H9 (cell line): Measurements from ENCODE around the gene C19orf33. TPM values are rescaled to one million over a fixed set of nuclear protein-coding genes. Genes with fewer than 3 reads are reported as not detected.

Experiments used
- DNase-seq: peaks from one replicate; pipeline ENCODE4 v3.0.0-alpha.2; 2017
- H2AFZ ChIP-seq: one replicate; pipeline ENCODE4 v1.6.1; 2013; ENCODE audit warnings: mild to moderate bottlenecking, low read length, control low read depth, moderate library complexity
- H2AK5ac ChIP-seq: 2 replicates; pipeline ENCODE4 v1.6.1; 2013; ENCODE audit warnings: low read length, control low read depth, mixed read lengths; ENCODE audit not compliant: insufficient read length
- H2BK120ac ChIP-seq: one replicate; pipeline ENCODE4 v1.6.1; 2013; ENCODE audit warnings: low read depth, mild to moderate bottlenecking, low read length, control low read depth, inconsistent platforms; ENCODE audit not compliant: poor library complexity, severe bottlenecking
- H2BK12ac ChIP-seq: 2 replicates; pipeline ENCODE4 v1.6.1; 2013; ENCODE audit warnings: low read length, control low read depth, mixed read lengths, low read depth; ENCODE audit not compliant: insufficient read length
- H2BK15ac ChIP-seq: 2 replicates; pipeline ENCODE4 v1.6.1; 2013; ENCODE audit warnings: low read depth, low read length, control low read depth
- H2BK20ac ChIP-seq: one replicate; pipeline ENCODE4 v1.6.1; 2013; ENCODE audit warnings: low read depth, mild to moderate bottlenecking, low read length, control low read depth, inconsistent platforms; ENCODE audit not compliant: poor library complexity, severe bottlenecking
- H2BK5ac ChIP-seq: 2 replicates; pipeline ENCODE4 v1.6.1; 2013; ENCODE audit warnings: low read length, control low read depth, mixed read lengths; ENCODE audit not compliant: insufficient read length
- H3K14ac ChIP-seq: 2 replicates; pipeline ENCODE4 v1.6.1; 2013; ENCODE audit warnings: low read length, control low read depth; ENCODE audit not compliant: insufficient read depth
- H3K18ac ChIP-seq: 2 replicates; pipeline ENCODE4 v1.6.1; 2013; ENCODE audit warnings: low read depth, mild to moderate bottlenecking, mixed read lengths, low read length, control low read depth; ENCODE audit not compliant: insufficient read length
- H3K23ac ChIP-seq: 2 replicates; pipeline ENCODE4 v1.6.1; 2013; ENCODE audit warnings: low read length, control low read depth, mixed read lengths, low read depth; ENCODE audit not compliant: insufficient read length
- H3K23me2 ChIP-seq: 2 replicates; pipeline ENCODE4 v1.6.1; 2013; ENCODE audit warnings: low read depth, mild to moderate bottlenecking, mixed read lengths, low read length, control low read depth; ENCODE audit not compliant: insufficient read length, poor library complexity, severe bottlenecking
- H3K27ac ChIP-seq: 2 replicates; pipeline ENCODE4 v1.5.1; 2013; ENCODE audit warnings: low read length, control low read depth, mixed read lengths, low read depth; ENCODE audit not compliant: insufficient read length
- H3K27me3 ChIP-seq: 2 replicates; pipeline ENCODE4 v1.6.1; 2013; ENCODE audit warnings: low read length, control low read depth, inconsistent platforms; ENCODE audit not compliant: insufficient read depth
- H3K4ac ChIP-seq: 2 replicates; pipeline ENCODE4 v1.6.1; 2013; ENCODE audit warnings: low read depth, mild to moderate bottlenecking, control low read depth, inconsistent platforms, low read length, moderate library complexity
- H3K4me1 ChIP-seq: 2 replicates; pipeline ENCODE4 v1.6.1; 2013; ENCODE audit warnings: low read length, control low read depth, inconsistent platforms; ENCODE audit not compliant: insufficient read depth
- H3K4me2 ChIP-seq: 2 replicates; pipeline ENCODE4 v1.6.1; 2013; ENCODE audit warnings: low read length, control low read depth, mixed read lengths; ENCODE audit not compliant: insufficient read length, insufficient read depth
- H3K56ac ChIP-seq: 2 replicates; pipeline ENCODE4 v1.6.1; 2013; ENCODE audit warnings: low read depth, mild to moderate bottlenecking, mixed read lengths, low read length, control low read depth; ENCODE audit not compliant: insufficient read length
- H3K79me1 ChIP-seq: 2 replicates; pipeline ENCODE4 v1.6.1; 2013; ENCODE audit warnings: low read depth, mild to moderate bottlenecking, moderate library complexity, low read length, control low read depth, inconsistent platforms; ENCODE audit not compliant: insufficient read depth, poor library complexity, severe bottlenecking
- H3K79me2 ChIP-seq: 2 replicates; pipeline ENCODE4 v1.6.1; 2013; ENCODE audit warnings: low read length, control low read depth, inconsistent platforms; ENCODE audit not compliant: insufficient read depth
- H3K9ac ChIP-seq: 2 replicates; pipeline ENCODE4 v1.6.1; 2013; ENCODE audit warnings: low read length, control low read depth, mixed read lengths; ENCODE audit not compliant: insufficient read length; ENCODE audit errors: extremely low read depth
- H3K9me3 ChIP-seq: one replicate; pipeline ENCODE4 v1.6.1; 2013; ENCODE audit warnings: low read depth, low read length, inconsistent platforms; ENCODE audit not compliant: control insufficient read depth
- H3T11ph ChIP-seq: one replicate; pipeline ENCODE4 v1.6.1; 2013; ENCODE audit warnings: mild to moderate bottlenecking, low read length, control low read depth, inconsistent platforms
- H4K20me1 ChIP-seq: one replicate; pipeline ENCODE4 v1.6.1; 2013; ENCODE audit not compliant: control insufficient read depth, insufficient read length, insufficient read depth
- H4K5ac ChIP-seq: 2 replicates; pipeline ENCODE4 v1.6.1; 2013; ENCODE audit warnings: low read depth, mild to moderate bottlenecking, mixed read lengths, low read length, control low read depth; ENCODE audit not compliant: insufficient read length
- H4K8ac ChIP-seq: replicated peaks from 2 replicates; pipeline ENCODE4 v1.6.1; 2013; ENCODE audit warnings: low read length, control low read depth, mixed read lengths, low read depth; ENCODE audit not compliant: insufficient read length
- H4K91ac ChIP-seq: 2 replicates; pipeline ENCODE4 v1.6.1; 2013; ENCODE audit warnings: low read depth, mild to moderate bottlenecking, moderate library complexity, mixed read lengths, low read length, control low read depth; ENCODE audit not compliant: insufficient read length
- H3K27ac Mint-ChIP-seq, 3 experiments: 2 replicates in 2 of 3; 3 replicates in 1 of 3; pipeline ENCODE4 v1.8.0; 2020 to 2021; ENCODE audit warnings: mixed read lengths in 3 of 3, mild to moderate bottlenecking in 1 of 3, moderate library complexity in 1 of 3
- H3K27me3 Mint-ChIP-seq: 2 replicates; pipeline ENCODE4 v1.8.0; 2021; ENCODE audit warnings: low read depth, mild to moderate bottlenecking, moderate library complexity, mixed read lengths
- H3K36me3 Mint-ChIP-seq, 3 experiments: 2 replicates in 2 of 3; 3 replicates in 1 of 3; pipeline ENCODE4 v1.8.0; 2020 to 2021; ENCODE audit warnings: low read depth in 3 of 3, mixed read lengths in 3 of 3; ENCODE audit not compliant: insufficient read depth in 1 of 3
- H3K4me1 Mint-ChIP-seq, 2 experiments: 2 replicates each; pipeline ENCODE4 v1.8.0; 2020; ENCODE audit warnings: mixed read lengths in 2 of 2
- H3K4me3 Mint-ChIP-seq, 2 experiments: 2 replicates in 1 of 2; 3 replicates in 1 of 2; pipeline ENCODE4 v1.8.0; 2020 to 2021; ENCODE audit warnings: mild to moderate bottlenecking in 2 of 2, mixed read lengths in 2 of 2, moderate library complexity in 1 of 2
- H3K9me3 Mint-ChIP-seq, 2 experiments: 2 replicates in 1 of 2; 3 replicates in 1 of 2; pipeline ENCODE4 v1.8.0; 2020; ENCODE audit warnings: mild to moderate bottlenecking in 2 of 2, mixed read lengths in 2 of 2, moderate library complexity in 1 of 2
- CTCF ChIP-seq: fragments of 200-600 bp; sonication (generic); conservative IDR thresholded peaks from 3 replicates; pipeline ENCODE4 v1.8.0; 2021; ENCODE audit warnings: antibody characterized with exemption, mild to moderate bottlenecking
- WGBS: extraction: QIAGEN DNeasy Blood & Tissue Kit; methylation state at CpG from one replicate; pipeline ENCODE4 v1.1.7; 2013; ENCODE audit warnings: missing lambda C conversion rate, low lambda C conversion rate, mixed read lengths; ENCODE audit not compliant: insufficient read length; ENCODE audit errors: extremely low coverage; 5-methylcytosine and 5-hydroxymethylcytosine counted together
- total RNA-seq: library from RNA; stranded (reverse); gene quantifications from 2 replicates; pipeline ENCODE4 v1.2.1, GENCODE V29; 2021

The C19orf33 gene
- total RNA-seq, 1 experiment from 2014 or later = not detected

- Histone ChIP-seq H4K20me1 (no peaks in the 10 kb centered on the region), H3K27ac (no peak overlapping the region), H4K5ac (no peak overlapping the region), H4K91ac (no peak overlapping the region), H2AFZ (no peak overlapping the region), H2BK15ac (no peak overlapping the region), H2BK12ac (no peak overlapping the region), H3T11ph (no peak overlapping the region), H3K18ac (no peak overlapping the region), H3K14ac (no peak overlapping the region), H3K9ac (no peak overlapping the region), H3K4ac (no peak overlapping the region), H3K4me1 (no peaks in the 10 kb centered on the region; the same call in 1 of the 2 replicates), H2AK5ac (no peak overlapping the region), H3K23ac (no peak overlapping the region), H2BK5ac (no peak overlapping the region), H3K79me1 (no peaks in the 10 kb centered on the region), H3K56ac (no peak overlapping the region), H3K9me3 (no peaks in the 10 kb centered on the region), H3K4me2 (no peak overlapping the region), H4K8ac (no peak overlapping the region), H2BK20ac (no peak overlapping the region), H2BK120ac (no peak overlapping the region), H3K79me2 (no peaks in the 10 kb centered on the region), H3K27me3 (no peaks in the 10 kb centered on the region), H3K23me2 (peaks cover 5% of the 10 kb centered on the region)
- no peaks in the 10 kb centered on the region for H3K27me3 Mint-ChIP-seq
- no peak overlapping the region; a peak in 1 of 5 replicates for H3K4me3 Mint-ChIP-seq
- TF ChIP-seq CTCF = no peak
- H3K36me3 Mint-ChIP-seq = peaks cover 3 to 22% (median 8%) of the 10 kb centered on the region in 3 experiments; a peak in 6 of 7 replicates
- no peaks in the 10 kb centered on the region for H3K9me3 Mint-ChIP-seq
- H3K27ac Mint-ChIP-seq = no peak overlapping the region
- no CpG with 5 or more reads among the region's 6 CpGs for WGBS
- DNase-seq = no peak
- H3K4me1 Mint-ChIP-seq = peaks cover 9 to 13% of the 10 kb centered on the region in 2 experiments
Measured at GRCh38 chr19:38310986-38311385, 6.9 kb downstream of the C19orf33 start.
